GM12872 (cell line): ENCODE data around the gene CACNB2.

Experiments used
- TF ChIP-seq, protein P1 (sequence below): IDR thresholded peaks from 3 replicates; pipeline ENCODE4 v1.5.1; 2011; ENCODE audit warnings: low read depth, mild to moderate bottlenecking, low read length, moderate library complexity; ENCODE audit not compliant: insufficient read depth

Gene CACNB2

DNA sequence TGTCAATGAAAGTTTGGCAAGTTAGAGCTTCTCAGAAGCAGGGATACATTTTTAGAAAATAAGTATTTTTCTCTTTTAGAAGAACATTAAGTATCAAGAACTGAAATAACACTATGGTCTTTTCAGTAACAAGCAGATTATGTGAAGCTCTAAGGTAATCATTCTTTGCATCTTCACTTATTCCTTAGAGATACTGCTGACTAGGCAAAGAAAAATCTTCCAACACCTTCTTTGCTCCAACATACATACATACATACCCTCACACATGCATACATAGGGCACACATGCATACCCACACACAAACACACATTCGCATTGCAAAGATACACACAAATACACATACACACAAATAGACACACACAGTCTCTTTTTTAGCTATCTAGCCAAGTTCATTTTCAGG is 37.8 kb upstream of the CACNB2 start:
- TF ChIP-seq, protein P1, sequence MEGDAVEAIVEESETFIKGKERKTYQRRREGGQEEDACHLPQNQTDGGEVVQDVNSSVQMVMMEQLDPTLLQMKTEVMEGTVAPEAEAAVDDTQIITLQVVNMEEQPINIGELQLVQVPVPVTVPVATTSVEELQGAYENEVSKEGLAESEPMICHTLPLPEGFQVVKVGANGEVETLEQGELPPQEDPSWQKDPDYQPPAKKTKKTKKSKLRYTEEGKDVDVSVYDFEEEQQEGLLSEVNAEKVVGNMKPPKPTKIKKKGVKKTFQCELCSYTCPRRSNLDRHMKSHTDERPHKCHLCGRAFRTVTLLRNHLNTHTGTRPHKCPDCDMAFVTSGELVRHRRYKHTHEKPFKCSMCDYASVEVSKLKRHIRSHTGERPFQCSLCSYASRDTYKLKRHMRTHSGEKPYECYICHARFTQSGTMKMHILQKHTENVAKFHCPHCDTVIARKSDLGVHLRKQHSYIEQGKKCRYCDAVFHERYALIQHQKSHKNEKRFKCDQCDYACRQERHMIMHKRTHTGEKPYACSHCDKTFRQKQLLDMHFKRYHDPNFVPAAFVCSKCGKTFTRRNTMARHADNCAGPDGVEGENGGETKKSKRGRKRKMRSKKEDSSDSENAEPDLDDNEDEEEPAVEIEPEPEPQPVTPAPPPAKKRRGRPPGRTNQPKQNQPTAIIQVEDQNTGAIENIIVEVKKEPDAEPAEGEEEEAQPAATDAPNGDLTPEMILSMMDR: no peak

DNA sequence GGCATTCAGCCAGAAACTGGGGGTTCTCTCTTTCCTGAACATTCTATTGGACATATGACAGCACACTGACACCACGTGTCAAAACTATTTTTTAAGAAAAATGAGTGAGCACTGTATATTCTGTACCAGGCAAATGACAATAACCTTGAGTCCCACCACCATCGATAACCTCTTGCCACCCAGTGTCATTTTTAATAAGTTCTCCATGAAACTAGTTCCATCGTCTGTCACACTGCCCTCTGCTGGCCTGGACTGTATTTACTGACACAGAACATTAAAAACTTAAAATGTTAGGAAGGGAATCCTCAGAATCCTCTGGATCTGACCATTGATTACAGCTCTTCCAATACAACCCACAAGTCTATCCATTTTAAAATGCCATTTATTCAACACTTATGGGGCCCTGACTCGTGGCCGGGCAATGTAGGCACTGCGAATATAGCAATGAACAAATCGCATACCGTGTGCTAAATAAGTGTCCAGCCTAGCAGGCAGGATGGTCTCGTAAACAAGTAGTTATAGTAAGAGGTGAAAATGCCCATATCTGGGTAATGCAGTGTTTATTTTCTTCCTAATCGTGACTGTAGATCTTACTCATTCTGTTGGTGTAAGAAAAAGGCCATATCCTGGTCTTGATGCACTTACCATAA is 35.9 kb upstream of the CACNB2 start:
- TF ChIP-seq, protein P1: peak; percentile 57

DNA sequence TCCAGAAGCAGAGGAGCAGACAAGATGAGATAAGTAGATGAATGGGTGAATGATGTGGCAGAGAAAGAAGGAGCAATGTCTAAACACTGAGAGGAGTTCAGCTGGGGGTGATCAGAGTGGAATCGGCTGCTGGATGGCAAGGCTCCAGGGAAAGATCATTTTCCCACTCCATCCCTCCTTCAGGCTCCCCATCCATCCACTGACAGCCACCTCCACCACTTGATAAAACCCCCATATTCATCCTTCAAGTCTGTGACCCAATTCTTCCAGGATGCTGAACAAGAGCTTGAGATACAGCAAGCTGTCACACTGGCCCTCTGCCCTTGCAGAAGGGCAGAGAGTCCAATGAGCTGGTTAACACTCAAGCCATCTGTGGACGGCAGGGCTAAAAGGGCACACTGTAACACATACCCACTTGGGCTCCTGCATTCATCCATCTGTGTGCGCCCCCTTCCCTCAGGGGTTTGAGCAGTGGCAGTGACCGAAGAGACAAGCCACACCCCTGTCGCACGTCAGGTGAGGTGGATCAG is 30.8 kb upstream of the CACNB2 start:
- TF ChIP-seq, protein P1: no peak

DNA sequence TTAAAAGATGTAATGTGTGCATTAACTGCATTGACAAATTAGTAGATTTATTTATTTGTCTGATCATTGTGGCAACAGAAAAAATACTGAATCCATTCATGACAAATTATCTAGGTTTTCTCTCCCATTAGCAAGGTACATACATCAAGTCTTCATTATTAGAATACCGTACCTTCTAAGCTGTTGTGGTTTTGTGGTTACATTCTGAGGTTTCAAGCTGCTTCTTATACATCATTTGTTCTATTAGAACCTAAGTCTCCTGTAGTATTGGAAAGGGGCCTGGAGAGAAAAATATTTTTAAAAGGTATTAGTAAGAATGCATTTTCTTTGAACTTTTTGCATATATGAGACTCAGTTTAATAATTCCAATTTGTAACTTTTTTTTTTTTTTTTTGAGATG is 26.3 kb upstream of the CACNB2 start:
- TF ChIP-seq, protein P1: no peak

DNA sequence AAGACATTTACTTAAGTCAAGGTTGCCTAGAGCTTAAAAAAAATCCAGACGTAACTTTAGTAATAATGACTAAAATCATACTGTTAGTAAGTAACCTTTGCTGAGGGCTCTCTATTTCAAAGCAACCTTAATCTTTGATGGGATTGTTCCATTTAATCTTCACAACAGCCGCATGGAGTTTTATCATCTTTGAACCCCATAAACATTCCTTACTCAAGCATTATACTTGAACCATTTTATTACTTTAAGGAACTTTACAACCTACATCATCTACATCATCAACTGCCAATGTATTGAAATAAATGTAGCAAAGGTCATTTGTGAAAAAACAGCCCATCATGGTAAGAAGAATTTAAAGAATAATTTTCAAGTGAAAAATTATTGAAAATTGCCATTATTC is 22.9 kb upstream of the CACNB2 start:
- TF ChIP-seq, protein P1: no peak

DNA sequence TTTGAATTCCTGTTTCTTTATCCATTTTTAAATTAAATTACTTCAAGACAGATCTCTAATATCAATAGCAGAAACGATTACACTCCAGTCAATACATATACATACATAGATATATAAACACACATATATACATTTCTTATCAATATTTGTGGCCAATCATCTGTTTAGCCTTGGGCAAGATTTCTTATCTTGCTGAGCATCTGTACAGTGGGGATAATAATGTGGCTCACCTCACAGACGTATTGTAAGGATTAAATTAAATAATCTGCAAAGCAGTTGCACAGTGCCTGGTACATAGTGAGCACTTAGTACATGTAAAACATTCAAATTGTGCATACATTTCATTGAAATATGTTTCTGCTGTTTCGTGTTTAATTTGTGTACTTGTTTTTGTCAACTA is 17.5 kb upstream of the CACNB2 start:
- TF ChIP-seq, protein P1: no peak

DNA sequence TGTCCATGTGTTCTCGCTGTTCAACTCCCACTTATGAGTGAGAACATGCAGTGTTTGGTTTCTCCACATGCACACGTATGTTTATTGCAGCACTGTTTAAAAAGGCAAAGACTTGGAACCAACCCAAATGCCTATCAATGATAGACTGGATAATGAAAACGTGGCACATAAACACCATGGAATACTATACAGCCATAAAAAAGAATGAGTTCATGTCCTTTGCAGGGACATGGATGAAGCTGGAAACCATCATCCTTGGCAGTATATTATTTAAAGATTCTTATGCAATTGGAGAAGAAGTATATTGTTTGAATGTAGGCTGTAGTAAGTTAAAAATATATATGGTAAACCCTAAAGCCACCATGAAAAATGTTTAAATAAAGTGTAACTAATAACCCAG is 7.2 kb upstream of the CACNB2 start:
- TF ChIP-seq, protein P1: no peak
